Epithelial cell of esophagus (primary cell): Measurements from ENCODE around the gene PRKCZ.

Experiments
- DNase-seq: peaks from one replicate; pipeline ENCODE4 v3.0.0; 2010; ENCODE audit warnings: low read depth
- H3K4me3 ChIP-seq: 2 replicates; pipeline ENCODE4 v1.5.1; 2011; ENCODE audit warnings: mild to moderate bottlenecking, low read length, control low read depth
- CTCF ChIP-seq: IDR thresholded peaks from 2 replicates; pipeline ENCODE4 v1.5.1; 2011; ENCODE audit warnings: low read depth, mild to moderate bottlenecking, low read length, control low read depth, inconsistent platforms; ENCODE audit not compliant: insufficient read depth; ENCODE audit errors: missing control alignments

Gene PRKCZ

GRCh38 chr1:2232255-2232915 lies 182.2 kb downstream of the PRKCZ start:
- peak overlapping the region; percentile 69 for H3K4me3 ChIP-seq
- DNase-seq = no peak
- TF ChIP-seq CTCF = no peak

GRCh38 chr1:2232916-2233438 lies 182.8 kb downstream of the PRKCZ start:
- DNase-seq = no peak
- H3K4me3 ChIP-seq = peak overlapping the region; percentile 69
- no peak for TF ChIP-seq CTCF

GRCh38 chr1:2233468-2233867 lies 183.3 kb downstream of the PRKCZ start:
- no peak overlapping the region for H3K4me3 ChIP-seq
- no peak for TF ChIP-seq CTCF
- DNase-seq = no peak

DNA sequence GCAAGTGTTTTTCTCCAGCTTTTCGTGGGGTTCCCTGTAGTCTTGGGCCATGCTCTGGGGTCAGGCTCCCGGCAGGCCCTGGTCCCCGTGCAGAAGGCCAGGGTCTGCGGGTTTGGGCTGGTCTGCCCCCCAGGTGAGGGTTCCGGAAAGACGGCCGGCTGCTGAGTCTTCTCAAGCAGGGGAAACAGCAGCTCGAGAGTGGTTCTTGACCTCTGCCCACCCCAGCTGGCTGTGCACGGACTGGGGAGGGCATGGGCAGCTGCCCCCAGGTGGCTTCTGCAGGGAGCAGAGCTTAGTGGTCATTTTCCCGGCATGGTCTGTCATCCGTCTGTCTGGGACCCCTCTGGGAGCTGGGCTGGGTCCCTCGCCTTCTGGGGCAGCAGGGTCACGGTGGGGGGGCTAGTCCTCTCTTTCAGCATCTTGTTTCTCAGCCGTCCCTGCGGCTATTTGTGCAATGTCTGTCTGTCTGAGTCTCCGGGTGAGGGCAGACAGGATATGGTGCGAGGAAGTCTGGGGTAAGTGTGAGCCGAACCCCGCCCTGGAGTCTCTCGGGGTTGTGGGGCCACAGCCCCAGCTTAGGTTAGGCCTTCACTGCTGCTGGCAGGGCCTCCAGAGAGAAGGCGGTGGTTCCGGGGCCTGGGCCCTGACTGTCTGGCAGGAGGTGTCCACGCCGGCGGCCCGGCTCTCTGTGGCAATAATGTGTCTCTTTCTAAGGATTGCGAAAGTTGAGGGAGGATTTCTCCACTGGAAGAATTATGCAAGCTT lies 184.0 kb downstream of the PRKCZ start:
- peak; percentile 91 for DNase-seq
- H3K4me3 ChIP-seq = peak overlapping the region; percentile 8
- no peak for TF ChIP-seq CTCF

- no peak for DNase-seq
- no peak overlapping the region for H3K4me3 ChIP-seq
- TF ChIP-seq CTCF = no peak
Measured at GRCh38 chr1:2234762-2235113, 184.5 kb downstream of the PRKCZ start.
